Breast epithelium (tissue), 4 donors: ENCODE measurements around the gene NATD1. TPM values are rescaled to one million over a fixed set of nuclear protein-coding genes. Genes with fewer than 3 reads are reported as not detected.

ENCODE experiments used
- DNase-seq, 2 donors: peaks; one replicate each; pipeline ENCODE4 v3.0.0-alpha.2; 2019; ENCODE audit warnings: low spot score in 2 of 2
- H3K27ac ChIP-seq, 2 donors: fragments of 200-600 bp; sonication (generic) in 1 of 2; one replicate each; pipeline ENCODE4 v1.5.1; 2016 to 2019; ENCODE audit warnings: mild to moderate bottlenecking in 1 of 2
- H3K27me3 ChIP-seq, 2 donors: fragments of 200-600 bp; sonication (generic) in 1 of 2; one replicate each; pipeline versions ENCODE4 v1.5.1 to v1.6.0; 2017 to 2019; ENCODE audit warnings: control low read depth in 1 of 2, mild to moderate bottlenecking in 1 of 2
- H3K36me3 ChIP-seq: fragments of 200-600 bp; one replicate; pipeline ENCODE4 v1.5.1; 2019
- H3K4me1 ChIP-seq, 2 donors: fragments of 200-600 bp; sonication (generic); one replicate each; pipeline ENCODE4 v1.5.1; 2016 to 2019; ENCODE audit warnings: control low read depth in 1 of 2
- H3K4me3 ChIP-seq, 3 donors: fragments of 200-600 bp; sonication (generic); 1 replicate in 2 of 3; 2 replicates in 1 of 3; pipeline ENCODE4 v1.5.1; 2016 to 2019; ENCODE audit warnings: mild to moderate bottlenecking in 3 of 3, moderate library complexity in 2 of 3
- H3K9me3 ChIP-seq, 2 donors: fragments of 200-600 bp; sonication (generic) in 1 of 2; one replicate each; pipeline ENCODE4 v1.5.1; 2016 to 2019; ENCODE audit warnings: control low read depth in 1 of 2
- CTCF ChIP-seq, 3 donors: fragments of 450-650 bp; IDR thresholded peaks; one replicate each; pipeline ENCODE4 v1.5.1; 2016 to 2017; ENCODE audit warnings: antibody characterized with exemption in 3 of 3, mild to moderate bottlenecking in 3 of 3, moderate library complexity in 3 of 3
- POLR2A ChIP-seq: fragments of 450-650 bp; IDR thresholded peaks from one replicate; pipeline ENCODE4 v1.6.1; 2016; ENCODE audit warnings: antibody characterized with exemption, mild to moderate bottlenecking, moderate library complexity
- POLR2AphosphoS5 ChIP-seq, 3 donors: sonication (generic); formaldehyde crosslinking; IDR thresholded peaks; one replicate each; pipeline ENCODE4 v1.6.1; 2017; ENCODE audit warnings: antibody characterized with exemption in 3 of 3
- intact Hi-C: fragments of 100-400 bp; cut with DNase I; formaldehyde crosslinking; loops from one replicate; pipeline ENCODE4 v1.15.1; 2023; ENCODE audit warnings: low total_unique reads
- total RNA-seq, 3 donors: library from RNA; depleted of rRNA; stranded (reverse); fragments of >200 nt; gene quantifications; one replicate each; pipeline ENCODE4 v1.1.0, GENCODE V29; 2016

Gene NATD1
- total RNA-seq, 3 donors from 2014 or later: 8.2 to 11.8 (median 8.6) TPM

DNA sequence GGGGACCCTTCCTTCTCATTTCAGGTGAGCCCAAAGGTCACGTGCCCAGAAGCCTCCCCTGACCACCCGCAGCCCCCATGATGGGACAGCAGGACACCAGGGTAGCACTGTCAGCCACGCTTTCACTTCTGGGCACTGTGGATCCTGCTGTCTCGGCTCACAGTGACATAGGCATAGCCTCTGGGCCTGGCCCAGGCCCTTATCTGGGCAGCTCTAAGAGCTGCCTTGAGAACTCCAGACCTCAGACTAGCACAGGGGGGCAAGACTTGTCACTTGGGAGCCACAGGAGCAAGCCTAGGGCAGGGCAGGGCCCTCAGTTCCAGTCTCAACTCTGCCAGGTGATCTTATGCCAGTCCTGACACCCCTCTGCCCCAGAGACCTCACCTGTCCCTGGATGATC is 4.7 kb downstream of the NATD1 start:
- H3K4me1 ChIP-seq: peaks cover under 1 to 10% of the 10 kb centered on the region in 2 donors
- DNase-seq: no peak
- peak overlapping the region in 1 of 2 donors; percentile 12 for H3K27ac ChIP-seq
- H3K36me3 ChIP-seq: no peaks in the 10 kb centered on the region
- no peaks in the 10 kb centered on the region for H3K9me3 ChIP-seq
- TF ChIP-seq POLR2A: no peak
- no peak for TF ChIP-seq CTCF (IDR thresholded peaks at IDR 0.05)
- TF ChIP-seq POLR2AphosphoS5 (IDR thresholded peaks at IDR 0.05): no peak
- H3K4me3 ChIP-seq: no peak overlapping the region
- intact Hi-C loops: no loop called here
- H3K27me3 ChIP-seq: no peaks in the 10 kb centered on the region

- intact Hi-C loops: no loop called here
Observed at GRCh38 chr17:21247552-21248258, 5.5 kb downstream of the NATD1 start.

DNA sequence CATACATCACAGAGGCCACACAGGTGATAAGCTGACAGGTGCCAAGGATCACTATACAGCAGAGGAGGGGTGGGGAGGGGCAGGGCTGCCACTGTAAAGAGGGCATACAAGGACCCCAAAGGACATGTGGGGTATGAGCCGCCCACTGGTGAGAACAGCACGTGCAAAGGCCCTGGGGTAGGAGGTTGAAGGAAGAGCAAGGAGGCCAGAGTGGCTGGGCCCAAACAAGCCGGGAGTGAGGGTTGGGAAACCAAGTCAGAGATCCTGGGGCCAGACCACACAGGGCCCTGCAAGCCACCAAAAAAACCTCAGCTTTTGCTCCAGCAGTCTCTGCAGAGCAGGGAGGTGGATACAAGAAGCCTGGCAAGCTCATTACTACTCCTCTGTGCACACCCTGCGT is 6.5 kb downstream of the NATD1 start:
- intact Hi-C loops: no loop called here
- no peaks in the 10 kb centered on the region for H3K27me3 ChIP-seq
- H3K4me1 ChIP-seq: peaks cover 5 to 6% of the 10 kb centered on the region in 2 donors
- H3K4me3 ChIP-seq: no peak overlapping the region
- H3K36me3 ChIP-seq: no peaks in the 10 kb centered on the region
- H3K9me3 ChIP-seq: no peaks in the 10 kb centered on the region
- H3K27ac ChIP-seq: no peak overlapping the region
- TF ChIP-seq CTCF (IDR thresholded peaks at IDR 0.05): no peak
- no peak for TF ChIP-seq POLR2A
- TF ChIP-seq POLR2AphosphoS5 (IDR thresholded peaks at IDR 0.05): no peak
- no peak for DNase-seq

More at GRCh38 chr17:21247552-21248258, 5.5 kb downstream of the NATD1 start:
- Histone ChIP-seq H3K4me1 (peaks cover 0 to 10% of the 10 kb centered on the region in 2 donors), H3K4me3 (no peak overlapping the region), H3K9me3 (no peaks in the 10 kb centered on the region), H3K36me3 (no peaks in the 10 kb centered on the region), H3K27me3 (no peaks in the 10 kb centered on the region), H3K27ac (no peak overlapping the region)
- no peak for TF ChIP-seq POLR2A
- TF ChIP-seq CTCF (IDR thresholded peaks at IDR 0.05): no peak
- no peak for TF ChIP-seq POLR2AphosphoS5 (IDR thresholded peaks at IDR 0.05)
- DNase-seq: no peak

- Histone ChIP-seq H3K27ac (no peak overlapping the region), H3K27me3 (no peaks in the 10 kb centered on the region), H3K4me3 (no peak overlapping the region), H3K4me1 (peaks cover 3 to 6% of the 10 kb centered on the region in 2 donors), H3K36me3 (no peaks in the 10 kb centered on the region), H3K9me3 (no peaks in the 10 kb centered on the region)
- DNase-seq: no peak
- no peak for TF ChIP-seq CTCF (IDR thresholded peaks at IDR 0.05)
- intact Hi-C loops: no loop called here
Observed at GRCh38 chr17:21245639-21246084, 7.5 kb downstream of the NATD1 start.

GRCh38 chr17:21243516-21244303 is 9.5 kb downstream of the NATD1 start:
- no peak for DNase-seq
- Histone ChIP-seq H3K27me3 (no peaks in the 10 kb centered on the region), H3K4me3 (no peak overlapping the region), H3K9me3 (no peaks in the 10 kb centered on the region), H3K27ac (no peak overlapping the region), H3K36me3 (no peaks in the 10 kb centered on the region), H3K4me1 (peaks cover 0 to 6% of the 10 kb centered on the region in 2 donors)
- intact Hi-C loops: no loop called here
- TF ChIP-seq POLR2A (no peak), CTCF (IDR thresholded peaks at IDR 0.05) (no peak), POLR2AphosphoS5 (IDR thresholded peaks at IDR 0.05) (no peak)
